Muscle layer of duodenum (tissue), 2 donors: ENCODE measurements around the gene XAGE1A.
"Not testable (repeated sequence)": the region's sequence is repeated elsewhere in the genome, so short reads cannot be mapped to it uniquely, and the experiment has no call there.

Source experiments
- H3K27ac ChIP-seq: one replicate; pipeline ENCODE4 v1.7.0; 2013; ENCODE audit warnings: mild to moderate bottlenecking, low read length
- H3K27me3 ChIP-seq: one replicate; pipeline ENCODE4 v1.7.0; 2013; ENCODE audit warnings: low read depth, mild to moderate bottlenecking, control low read depth, low read length
- H3K36me3 ChIP-seq, 2 donors: one replicate each; pipeline ENCODE4 v1.7.0; 2013; ENCODE audit warnings: low read length in 2 of 2, control low read depth in 1 of 2, mild to moderate bottlenecking in 1 of 2; ENCODE audit not compliant: insufficient read depth in 2 of 2, control insufficient read depth in 1 of 2
- H3K4me1 ChIP-seq, 2 donors: one replicate each; pipeline ENCODE4 v1.7.0; 2013; ENCODE audit warnings: low read length in 2 of 2, mild to moderate bottlenecking in 2 of 2, control low read depth in 1 of 2, moderate library complexity in 1 of 2; ENCODE audit not compliant: insufficient read depth in 2 of 2, control insufficient read depth in 1 of 2
- H3K4me3 ChIP-seq, 2 donors: one replicate each; pipeline ENCODE4 v1.7.0; 2013; ENCODE audit warnings: low read length in 2 of 2, low read depth in 1 of 2, mild to moderate bottlenecking in 1 of 2
- H3K9me3 ChIP-seq, 2 donors: one replicate each; pipeline ENCODE4 v1.7.0; 2013; ENCODE audit warnings: low read length in 2 of 2, control low read depth in 1 of 2, mild to moderate bottlenecking in 1 of 2; ENCODE audit not compliant: control insufficient read depth in 1 of 2
- donor health status: healthy.

XAGE1A gene

DNA sequence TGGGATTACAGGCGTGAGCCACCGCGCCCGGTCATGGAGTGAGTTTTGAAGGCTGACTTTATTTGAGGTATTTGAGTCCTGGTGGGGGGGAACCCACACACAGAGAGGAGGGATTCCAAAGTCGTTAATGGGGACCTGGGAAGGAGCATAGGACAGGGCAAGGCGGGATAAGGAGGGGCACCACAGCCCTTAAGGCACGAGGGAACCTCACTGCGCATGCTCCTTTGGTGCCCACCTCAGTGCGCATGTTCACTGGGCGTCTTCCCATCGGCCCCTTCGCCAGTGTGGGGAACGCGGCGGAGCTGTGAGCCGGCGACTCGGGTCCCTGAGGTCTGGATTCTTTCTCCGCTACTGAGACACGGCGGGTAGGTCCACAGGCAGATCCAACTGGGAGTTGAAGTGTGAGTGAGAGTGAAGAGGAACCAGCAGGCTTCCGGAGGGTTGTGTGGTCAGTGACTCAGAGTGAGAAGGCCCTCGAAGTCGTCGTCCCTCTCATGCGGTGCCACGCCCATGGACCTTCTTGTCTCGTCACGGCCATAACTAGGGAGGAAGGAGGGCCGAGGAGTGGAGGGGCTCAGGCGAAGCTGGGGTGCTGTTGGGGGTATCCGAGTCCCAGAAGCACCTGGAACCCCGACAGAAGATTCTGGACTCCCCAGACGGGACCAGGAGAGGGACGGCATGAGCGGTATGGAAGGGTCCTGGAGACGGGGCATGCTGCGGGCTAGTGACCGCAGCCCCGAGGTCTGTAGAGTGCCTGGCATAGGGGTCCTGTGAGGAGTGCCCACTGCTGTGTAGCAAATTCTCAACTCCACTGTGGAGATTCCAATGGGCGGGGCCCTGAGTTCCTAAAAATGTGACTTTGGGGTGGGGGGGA is at the start of gene XAGE1A:
Gene XAGE1A, plus strand, starts transcription at position 264 of the 874 bp plus-strand sequence. CDS start 1,554 bp downstream, outside the sequence.
- not testable (repeated sequence) for H3K4me1 ChIP-seq, H3K27me3 ChIP-seq, H3K9me3 ChIP-seq, H3K36me3 ChIP-seq, H3K27ac ChIP-seq, H3K4me3 ChIP-seq

GRCh38 chrX:52452031-52452430 is 43.6 kb upstream of the XAGE1A start:
- not testable (repeated sequence) for H3K27me3 ChIP-seq, H3K4me3 ChIP-seq, H3K36me3 ChIP-seq, H3K27ac ChIP-seq, H3K9me3 ChIP-seq, H3K4me1 ChIP-seq

GRCh38 chrX:52471301-52471700 is 24.3 kb upstream of the XAGE1A start:
- not testable (repeated sequence) for H3K4me3 ChIP-seq, H3K9me3 ChIP-seq, H3K36me3 ChIP-seq, H3K27me3 ChIP-seq, H3K27ac ChIP-seq, H3K4me1 ChIP-seq

DNA sequence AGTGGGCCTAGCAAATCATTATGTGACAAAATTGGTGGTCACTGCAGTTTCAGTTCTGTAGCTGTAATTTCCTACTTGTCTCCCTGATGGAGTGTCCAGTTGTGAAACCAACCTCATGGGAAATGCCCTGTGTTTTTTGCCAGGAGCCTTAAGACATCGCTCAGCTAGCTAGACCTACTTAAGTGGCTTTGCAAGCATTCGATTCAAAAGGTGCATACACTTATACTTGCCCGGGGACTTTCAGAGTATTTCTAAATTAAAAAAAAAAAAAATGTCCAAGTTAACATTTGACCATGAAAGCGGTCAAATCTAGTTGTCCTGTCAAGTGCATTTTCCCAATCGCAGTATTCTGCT is 788 bp downstream of the XAGE1A start:
- H3K27me3 ChIP-seq, H3K4me3 ChIP-seq, H3K4me1 ChIP-seq, H3K9me3 ChIP-seq, H3K27ac ChIP-seq, H3K36me3 ChIP-seq: not testable (repeated sequence)

- not testable (repeated sequence) for H3K36me3 ChIP-seq, H3K9me3 ChIP-seq, H3K4me1 ChIP-seq, H3K27me3 ChIP-seq, H3K4me3 ChIP-seq, H3K27ac ChIP-seq
Observed at GRCh38 chrX:52501362-52501761, 5.8 kb downstream of the XAGE1A start.

DNA sequence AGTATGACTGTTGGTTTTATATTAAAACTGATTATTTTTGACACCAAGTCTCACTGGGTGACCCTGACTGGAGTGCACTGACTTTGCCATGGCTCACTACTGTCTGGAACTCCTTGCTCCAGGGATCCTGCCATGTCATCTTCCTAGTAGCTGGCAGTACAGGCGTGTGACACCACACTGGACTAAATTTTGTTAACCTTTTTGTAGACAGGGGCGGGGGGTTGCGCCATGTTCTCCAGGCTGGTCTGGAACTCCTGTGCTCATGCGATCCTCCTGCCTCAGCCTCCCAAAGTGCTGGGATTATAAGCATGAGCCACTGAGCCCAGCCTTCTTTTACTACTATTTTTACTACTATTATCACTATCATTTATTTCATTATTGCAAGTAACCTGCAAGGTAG is 8.9 kb downstream of the XAGE1A start:
- no peak overlapping the region for H3K4me3 ChIP-seq
- H3K9me3 ChIP-seq: no peaks in the 10 kb centered on the region
- no peaks in the 10 kb centered on the region for H3K4me1 ChIP-seq
- no peaks in the 10 kb centered on the region for H3K27me3 ChIP-seq
- no peaks in the 10 kb centered on the region for H3K36me3 ChIP-seq
- H3K27ac ChIP-seq: no peak overlapping the region

GRCh38 chrX:52507331-52507730 is 11.7 kb downstream of the XAGE1A start:
- Histone ChIP-seq H3K4me1 (no peaks in the 10 kb centered on the region), H3K36me3 (no peaks in the 10 kb centered on the region), H3K27ac (no peak overlapping the region), H3K9me3 (no peaks in the 10 kb centered on the region), H3K27me3 (no peaks in the 10 kb centered on the region), H3K4me3 (no peak overlapping the region)

- no peaks in the 10 kb centered on the region for H3K36me3 ChIP-seq
- H3K27me3 ChIP-seq: no peaks in the 10 kb centered on the region
- no peak overlapping the region for H3K27ac ChIP-seq
- H3K4me3 ChIP-seq: no peak overlapping the region
- no peaks in the 10 kb centered on the region for H3K9me3 ChIP-seq
- no peaks in the 10 kb centered on the region for H3K4me1 ChIP-seq
Observed at GRCh38 chrX:52509916-52510315, 14.3 kb downstream of the XAGE1A start.

DNA sequence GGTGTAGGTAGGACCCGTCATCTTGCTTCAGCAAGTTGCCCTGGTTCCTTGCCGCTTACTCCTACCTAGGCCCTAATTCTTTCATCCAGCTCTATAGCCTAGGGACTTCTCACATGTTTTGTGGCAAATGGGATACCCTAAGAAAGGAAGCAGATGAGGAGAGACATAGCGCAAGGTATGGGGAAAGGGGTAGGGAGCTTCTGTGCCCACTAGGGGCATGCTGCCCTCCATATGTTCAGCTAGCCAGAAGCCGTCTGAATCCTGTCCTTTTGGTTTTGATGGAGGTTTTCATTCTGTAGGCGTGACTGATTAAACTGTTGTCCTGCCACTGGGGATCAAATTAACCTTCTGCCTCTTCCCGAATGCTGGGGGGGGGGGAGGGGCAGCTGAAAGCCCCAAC is 15.5 kb downstream of the XAGE1A start:
- not testable (repeated sequence) for H3K9me3 ChIP-seq, H3K36me3 ChIP-seq, H3K27ac ChIP-seq, H3K27me3 ChIP-seq, H3K4me1 ChIP-seq, H3K4me3 ChIP-seq

DNA sequence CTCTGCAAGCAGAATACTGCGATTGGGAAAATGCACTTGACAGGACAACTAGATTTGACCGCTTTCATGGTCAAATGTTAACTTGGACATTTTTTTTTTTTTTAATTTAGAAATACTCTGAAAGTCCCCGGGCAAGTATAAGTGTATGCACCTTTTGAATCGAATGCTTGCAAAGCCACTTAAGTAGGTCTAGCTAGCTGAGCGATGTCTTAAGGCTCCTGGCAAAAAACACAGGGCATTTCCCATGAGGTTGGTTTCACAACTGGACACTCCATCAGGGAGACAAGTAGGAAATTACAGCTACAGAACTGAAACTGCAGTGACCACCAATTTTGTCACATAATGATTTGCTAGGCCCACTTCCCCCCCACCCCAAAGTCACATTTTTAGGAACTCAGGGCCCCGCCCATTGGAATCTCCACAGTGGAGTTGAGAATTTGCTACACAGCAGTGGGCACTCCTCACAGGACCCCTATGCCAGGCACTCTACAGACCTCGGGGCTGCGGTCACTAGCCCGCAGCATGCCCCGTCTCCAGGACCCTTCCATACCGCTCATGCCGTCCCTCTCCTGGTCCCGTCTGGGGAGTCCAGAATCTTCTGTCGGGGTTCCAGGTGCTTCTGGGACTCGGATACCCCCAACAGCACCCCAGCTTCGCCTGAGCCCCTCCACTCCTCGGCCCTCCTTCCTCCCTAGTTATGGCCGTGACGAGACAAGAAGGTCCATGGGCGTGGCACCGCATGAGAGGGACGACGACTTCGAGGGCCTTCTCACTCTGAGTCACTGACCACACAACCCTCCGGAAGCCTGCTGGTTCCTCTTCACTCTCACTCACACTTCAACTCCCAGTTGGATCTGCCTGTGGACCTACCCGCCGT is 20.7 kb downstream of the XAGE1A start:
- H3K4me1 ChIP-seq, H3K27me3 ChIP-seq, H3K4me3 ChIP-seq, H3K9me3 ChIP-seq, H3K36me3 ChIP-seq, H3K27ac ChIP-seq: not testable (repeated sequence)

DNA sequence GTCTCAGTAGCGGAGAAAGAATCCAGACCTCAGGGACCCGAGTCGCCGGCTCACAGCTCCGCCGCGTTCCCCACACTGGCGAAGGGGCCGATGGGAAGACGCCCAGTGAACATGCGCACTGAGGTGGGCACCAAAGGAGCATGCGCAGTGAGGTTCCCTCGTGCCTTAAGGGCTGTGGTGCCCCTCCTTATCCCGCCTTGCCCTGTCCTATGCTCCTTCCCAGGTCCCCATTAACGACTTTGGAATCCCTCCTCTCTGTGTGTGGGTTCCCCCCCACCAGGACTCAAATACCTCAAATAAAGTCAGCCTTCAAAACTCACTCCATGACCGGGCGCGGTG is 21.3 kb downstream of the XAGE1A start, which contains the start of gene XAGE1B:
Gene XAGE1B, minus strand, starts transcription at position 77 of the 339 bp plus-strand sequence. CDS start 1,536 bp downstream, outside the sequence.
- not testable (repeated sequence) for H3K4me1 ChIP-seq

More for the DNA sequence above, 21.3 kb downstream of the XAGE1A start, which contains the start of gene XAGE1B:
- not testable (repeated sequence) for H3K27me3 ChIP-seq, H3K27ac ChIP-seq, H3K9me3 ChIP-seq, H3K4me3 ChIP-seq, H3K36me3 ChIP-seq
